RWPE2 (cell line): ENCODE measurements around the gene PLCB4.
A peak's percentile ranks its signal among the peaks of the same experiment; 100 is the strongest.

Experiments
- ATAC-seq: fragments of 200-7000 bp; cut with Tn5 transposase; 3 replicates; pipeline ENCODE4 v1.9.1; 2021; ENCODE audit warnings: low read depth
- DNase-seq: peaks from one replicate; pipeline ENCODE4 v3.0.0-alpha.2; 2020; ENCODE audit warnings: low spot score
- H3K27ac ChIP-seq: fragments of 450-650 bp; 2 replicates; pipeline ENCODE4 v1.5.1; 2017; ENCODE audit warnings: mild to moderate bottlenecking; ENCODE audit not compliant: poor library complexity, severe bottlenecking
- H3K27me3 ChIP-seq: fragments of 250-450 bp; sonication (Bioruptor Pico); 2 replicates; pipeline ENCODE4 v1.5.1; 2021; ENCODE audit warnings: mild to moderate bottlenecking, moderate library complexity; ENCODE audit not compliant: insufficient read depth, poor library complexity, severe bottlenecking
- H3K36me3 ChIP-seq: fragments of 250-450 bp; sonication (Bioruptor Pico); 2 replicates; pipeline ENCODE4 v1.5.1; 2020; ENCODE audit warnings: low read depth, mild to moderate bottlenecking, moderate library complexity
- H3K4me1 ChIP-seq: fragments of 250-450 bp; sonication (Bioruptor Pico); 2 replicates; pipeline ENCODE4 v1.5.1; 2021; ENCODE audit warnings: mild to moderate bottlenecking, moderate library complexity; ENCODE audit not compliant: insufficient read depth, poor library complexity, severe bottlenecking
- H3K4me3 ChIP-seq: fragments of 250-450 bp; sonication (Bioruptor Pico); 2 replicates; pipeline ENCODE4 v1.5.1; 2021; ENCODE audit warnings: mild to moderate bottlenecking, moderate library complexity; ENCODE audit not compliant: severe bottlenecking
- H3K9me3 ChIP-seq: fragments of 250-450 bp; sonication (Bioruptor Pico); 2 replicates; pipeline ENCODE4 v1.5.1; 2021; ENCODE audit warnings: mild to moderate bottlenecking, moderate library complexity; ENCODE audit not compliant: severe bottlenecking
- TF ChIP-seq, protein P1 (sequence below): fragments of 450-650 bp; IDR thresholded peaks from one replicate; pipeline ENCODE4 v1.5.1; 2017; ENCODE audit warnings: mild to moderate bottlenecking, moderate library complexity; ENCODE audit not compliant: poor library complexity, severe bottlenecking

The PLCB4 gene

DNA sequence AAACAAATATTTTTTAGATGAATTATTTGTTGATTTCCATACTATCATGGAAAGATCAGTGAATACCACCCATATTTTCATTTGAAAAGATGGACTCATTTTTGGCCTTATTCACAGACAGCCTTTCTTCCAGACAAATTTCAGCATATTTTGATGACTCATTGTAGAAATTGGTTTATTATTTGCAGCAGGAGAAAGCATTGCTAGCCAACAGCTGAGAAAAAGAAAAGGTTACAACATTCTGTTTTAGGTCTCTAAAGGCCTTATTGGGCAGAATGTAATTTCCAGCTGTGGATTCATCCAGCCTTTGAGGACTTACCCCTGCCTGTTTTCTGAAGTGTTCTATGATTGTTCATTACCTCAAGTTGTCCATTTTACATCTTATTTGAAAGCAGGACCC is 201.9 kb downstream of the PLCB4 start:
- TF ChIP-seq, protein P1, sequence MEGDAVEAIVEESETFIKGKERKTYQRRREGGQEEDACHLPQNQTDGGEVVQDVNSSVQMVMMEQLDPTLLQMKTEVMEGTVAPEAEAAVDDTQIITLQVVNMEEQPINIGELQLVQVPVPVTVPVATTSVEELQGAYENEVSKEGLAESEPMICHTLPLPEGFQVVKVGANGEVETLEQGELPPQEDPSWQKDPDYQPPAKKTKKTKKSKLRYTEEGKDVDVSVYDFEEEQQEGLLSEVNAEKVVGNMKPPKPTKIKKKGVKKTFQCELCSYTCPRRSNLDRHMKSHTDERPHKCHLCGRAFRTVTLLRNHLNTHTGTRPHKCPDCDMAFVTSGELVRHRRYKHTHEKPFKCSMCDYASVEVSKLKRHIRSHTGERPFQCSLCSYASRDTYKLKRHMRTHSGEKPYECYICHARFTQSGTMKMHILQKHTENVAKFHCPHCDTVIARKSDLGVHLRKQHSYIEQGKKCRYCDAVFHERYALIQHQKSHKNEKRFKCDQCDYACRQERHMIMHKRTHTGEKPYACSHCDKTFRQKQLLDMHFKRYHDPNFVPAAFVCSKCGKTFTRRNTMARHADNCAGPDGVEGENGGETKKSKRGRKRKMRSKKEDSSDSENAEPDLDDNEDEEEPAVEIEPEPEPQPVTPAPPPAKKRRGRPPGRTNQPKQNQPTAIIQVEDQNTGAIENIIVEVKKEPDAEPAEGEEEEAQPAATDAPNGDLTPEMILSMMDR, result no peak
- DNase-seq, result no peak
- H3K4me3 ChIP-seq, result no peak overlapping the region
- H3K27ac ChIP-seq, result peak overlapping the region; percentile 26
- peak; percentile 54; the same call in 2 of the 3 replicates for ATAC-seq
- no peaks in the 10 kb centered on the region for H3K27me3 ChIP-seq
- H3K9me3 ChIP-seq, result no peaks in the 10 kb centered on the region
- H3K36me3 ChIP-seq, result peaks cover 7% of the 10 kb centered on the region; the same call in 1 of the 2 replicates
- peaks cover 6% of the 10 kb centered on the region for H3K4me1 ChIP-seq

DNA sequence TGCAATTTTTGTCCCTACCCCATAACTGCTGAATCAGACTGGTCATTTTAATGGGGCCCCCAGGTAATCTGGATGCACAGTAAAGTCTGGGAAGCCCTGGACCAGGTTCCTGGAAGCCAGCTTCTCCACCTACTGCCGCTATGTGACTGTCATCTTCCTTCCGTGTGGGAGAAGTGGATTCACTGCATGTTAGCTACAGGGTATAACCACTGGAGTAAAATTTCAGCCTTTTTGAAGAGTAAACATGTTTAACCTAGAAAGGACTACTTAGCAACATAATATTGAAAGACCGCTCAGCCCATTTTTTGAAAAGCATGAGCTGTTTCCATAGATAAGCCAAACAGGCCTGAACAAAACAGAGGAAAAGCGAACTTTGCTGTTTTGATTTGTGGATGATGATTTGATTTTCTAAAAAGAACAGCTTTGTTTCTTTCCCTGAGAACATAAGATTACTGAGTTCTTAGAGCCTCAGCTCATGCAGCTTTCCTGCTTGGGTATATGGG is 208.1 kb downstream of the PLCB4 start:
- TF ChIP-seq, protein P1, result no peak
- Histone ChIP-seq H3K36me3 (peaks cover 4% of the 10 kb centered on the region; the same call in 1 of the 2 replicates), H3K27me3 (peaks cover 3% of the 10 kb centered on the region), H3K4me1 (no peaks in the 10 kb centered on the region), H3K9me3 (no peaks in the 10 kb centered on the region), H3K27ac (no peak overlapping the region), H3K4me3 (no peak overlapping the region)
- no peak for DNase-seq
- ATAC-seq, result no peak

DNA sequence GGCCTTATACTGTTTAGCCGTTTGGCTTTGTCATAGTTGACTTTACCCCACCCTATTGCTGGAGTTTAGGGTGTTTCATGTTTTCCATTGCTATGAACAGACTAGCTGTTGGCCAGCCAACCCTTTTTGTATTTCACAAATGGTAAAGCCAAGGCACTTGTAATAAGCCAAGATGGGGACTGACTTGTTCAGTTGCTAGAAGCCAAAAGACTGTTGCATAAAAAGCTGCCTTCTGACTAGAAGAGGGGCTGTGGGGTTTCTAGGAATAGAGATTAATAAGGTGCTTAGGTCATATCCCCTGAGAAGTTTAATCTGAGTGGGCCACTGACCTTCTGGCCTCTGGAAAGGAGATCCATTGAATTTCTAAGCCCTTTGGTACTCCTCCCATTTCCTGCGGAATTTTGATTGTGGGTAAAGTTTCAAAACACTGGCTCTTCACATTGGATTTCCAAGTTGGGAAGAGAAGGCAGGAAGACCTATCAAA is 211.1 kb downstream of the PLCB4 start:
- ATAC-seq, result no peak
- H3K27ac ChIP-seq, result no peak overlapping the region
- H3K4me1 ChIP-seq, result no peaks in the 10 kb centered on the region
- TF ChIP-seq, protein P1, result no peak
- H3K27me3 ChIP-seq, result peaks cover 3% of the 10 kb centered on the region
- no peaks in the 10 kb centered on the region for H3K9me3 ChIP-seq
- DNase-seq, result no peak
- no peak overlapping the region for H3K4me3 ChIP-seq
- peaks cover 4% of the 10 kb centered on the region; the same call in 1 of the 2 replicates for H3K36me3 ChIP-seq

DNA sequence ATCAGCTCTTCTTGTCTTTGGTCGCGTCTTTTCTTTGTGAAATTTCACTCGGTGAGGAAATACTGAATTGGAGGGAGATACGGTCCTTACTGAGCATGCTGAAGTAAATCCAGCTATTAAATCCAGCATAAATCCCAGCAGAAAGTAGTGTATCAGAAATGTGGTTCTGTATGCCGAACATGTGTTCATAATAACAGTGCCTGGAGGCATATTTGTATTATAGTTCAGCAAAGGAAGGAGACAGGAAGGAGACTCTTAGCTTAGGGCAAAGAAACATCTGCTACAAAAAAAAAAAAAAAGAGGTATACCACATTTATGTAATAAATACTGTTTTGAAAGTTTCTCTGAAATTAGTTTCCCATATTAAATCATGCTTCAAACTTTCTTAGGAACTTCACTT is 211.8 kb downstream of the PLCB4 start:
- ATAC-seq (no peak), DNase-seq (no peak)
- H3K27ac ChIP-seq, result no peak overlapping the region
- TF ChIP-seq, protein P1, result no peak
- H3K36me3 ChIP-seq, result peaks cover 4% of the 10 kb centered on the region; the same call in 1 of the 2 replicates
- H3K27me3 ChIP-seq, result peaks cover 3% of the 10 kb centered on the region
- no peaks in the 10 kb centered on the region for H3K9me3 ChIP-seq
- H3K4me1 ChIP-seq, result no peaks in the 10 kb centered on the region
- no peak overlapping the region for H3K4me3 ChIP-seq

DNA sequence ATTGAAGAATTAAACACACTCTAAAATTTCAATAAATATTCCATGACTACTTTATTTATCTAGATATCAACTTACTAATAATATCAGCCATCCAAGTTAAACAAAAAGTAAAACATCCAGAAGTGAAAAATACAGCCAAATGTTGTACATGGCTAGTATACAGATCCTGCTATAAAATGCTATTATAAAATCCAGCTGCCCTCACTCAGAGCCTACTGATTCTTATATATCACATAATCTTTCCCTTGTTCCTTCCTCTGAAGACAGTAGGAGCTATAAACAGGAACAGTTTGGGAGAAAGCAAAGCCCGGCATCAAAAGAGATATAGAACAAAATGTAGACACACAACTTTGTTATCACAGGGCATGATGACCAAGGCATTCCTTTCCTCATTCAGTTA is 212.9 kb downstream of the PLCB4 start:
- DNase-seq (no peak), ATAC-seq (no peak)
- Histone ChIP-seq H3K4me1 (no peaks in the 10 kb centered on the region), H3K27ac (no peak overlapping the region), H3K36me3 (peaks cover 4% of the 10 kb centered on the region; the same call in 1 of the 2 replicates), H3K4me3 (no peak overlapping the region), H3K9me3 (no peaks in the 10 kb centered on the region), H3K27me3 (peaks cover 3% of the 10 kb centered on the region)
- TF ChIP-seq, protein P1, result no peak
